CD14-positive monocyte (primary cell): ENCODE measurements around the gene BTBD9. TPM values are rescaled to one million over a fixed set of nuclear protein-coding genes. Genes with fewer than 3 reads are reported as not detected.

Source experiments
- DNase-seq, 3 donors: peaks; one replicate each; pipeline ENCODE4 v3.0.0-alpha.2; 2011 to 2022
- H2AFZ ChIP-seq: 2 replicates; pipeline ENCODE4 v1.6.0; 2012; ENCODE audit warnings: mild to moderate bottlenecking, low read depth, low read length, inconsistent platforms; ENCODE audit not compliant: insufficient read depth, poor library complexity, severe bottlenecking
- H3K27ac ChIP-seq, 2 donors: 1 replicate in 1 of 2; 2 replicates in 1 of 2; pipeline ENCODE4 v1.5.1; 2012 to 2013; ENCODE audit warnings: low read length in 2 of 2, control low read depth in 1 of 2, inconsistent platforms in 1 of 2, low read depth in 1 of 2, mild to moderate bottlenecking in 1 of 2
- H3K27me3 ChIP-seq, 2 donors: one replicate each; pipeline versions ENCODE4 v1.6.0 to v1.6.1; 2011 to 2013; ENCODE audit warnings: low read length in 2 of 2; ENCODE audit not compliant: control insufficient read depth in 2 of 2, insufficient read depth in 2 of 2
- H3K36me3 ChIP-seq, 2 donors: replicated peaks in 1 of 2; 1 replicate in 1 of 2; 2 replicates in 1 of 2; pipeline versions ENCODE4 v1.5.1 to v1.6.1; 2012 to 2013; ENCODE audit warnings: low read length in 2 of 2, control low read depth in 1 of 2, inconsistent platforms in 1 of 2, mild to moderate bottlenecking in 1 of 2; ENCODE audit not compliant: insufficient read depth in 2 of 2, control insufficient read depth in 1 of 2
- H3K4me1 ChIP-seq, 2 donors: 1 replicate in 1 of 2; 2 replicates in 1 of 2; pipeline versions ENCODE4 v1.5.1 to v1.6.1; 2012 to 2013; ENCODE audit warnings: low read length in 2 of 2, control low read depth in 1 of 2, inconsistent platforms in 1 of 2, mild to moderate bottlenecking in 1 of 2, moderate library complexity in 1 of 2; ENCODE audit not compliant: insufficient read depth in 2 of 2, control insufficient read depth in 1 of 2
- H3K4me2 ChIP-seq: replicated peaks from 2 replicates; pipeline ENCODE3; 2012; ENCODE audit warnings: low read length, moderate library complexity, mild to moderate bottlenecking; ENCODE audit not compliant: poor library complexity, severe bottlenecking; ENCODE audit errors: extremely low read depth
- H3K4me3 ChIP-seq, 3 experiments: fragments of 200-600 bp in 1 of 3; sonication (generic) in 1 of 3; replicated peaks in 1 of 3; 1 replicate in 2 of 3; 2 replicates in 1 of 3; pipeline ENCODE4 v1.5.1; 2011 to 2013; ENCODE audit warnings: low read length in 3 of 3, mild to moderate bottlenecking in 3 of 3, control low read depth in 2 of 3, low read depth in 2 of 3, inconsistent platforms in 1 of 3, moderate library complexity in 1 of 3
- H3K79me2 ChIP-seq: 2 replicates; pipeline ENCODE4 v1.6.0; 2012; ENCODE audit warnings: mild to moderate bottlenecking, control low read depth, inconsistent platforms, low read length, moderate library complexity; ENCODE audit not compliant: insufficient read depth
- H3K9ac ChIP-seq: 2 replicates; pipeline ENCODE4 v1.6.0; 2017; ENCODE audit warnings: low read length, mild to moderate bottlenecking; ENCODE audit not compliant: insufficient read depth, poor library complexity, severe bottlenecking
- H3K9me3 ChIP-seq, 2 donors: replicated peaks in 1 of 2; 1 replicate in 1 of 2; 2 replicates in 1 of 2; pipeline versions ENCODE4 v1.5.1 to v1.6.1; 2012 to 2013; ENCODE audit warnings: low read length in 2 of 2, control low read depth in 1 of 2; ENCODE audit not compliant: control insufficient read depth in 1 of 2, insufficient read depth in 1 of 2
- H4K20me1 ChIP-seq: 2 replicates; pipeline ENCODE4 v1.6.0; 2012; ENCODE audit warnings: mild to moderate bottlenecking, low read length, control low read depth, moderate library complexity; ENCODE audit not compliant: insufficient read depth
- H3K27ac Mint-ChIP-seq, 7 donors: one replicate each; pipeline ENCODE4 v1.8.0; 2020; ENCODE audit warnings: mild to moderate bottlenecking in 7 of 7, mixed read lengths in 7 of 7, moderate library complexity in 6 of 7, inconsistent platforms in 2 of 7
- H3K27me3 Mint-ChIP-seq, 3 donors: one replicate each; pipeline ENCODE4 v1.8.0; 2021 to 2022; ENCODE audit warnings: low read depth in 3 of 3, mild to moderate bottlenecking in 3 of 3, mixed read lengths in 3 of 3, moderate library complexity in 3 of 3, inconsistent platforms in 1 of 3
- H3K36me3 Mint-ChIP-seq, 2 donors: one replicate each; pipeline ENCODE4 v1.8.0; 2020; ENCODE audit warnings: mixed read lengths in 2 of 2, inconsistent platforms in 1 of 2, mild to moderate bottlenecking in 1 of 2
- H3K4me1 Mint-ChIP-seq: one replicate; pipeline ENCODE4 v1.8.0; 2020; ENCODE audit warnings: mild to moderate bottlenecking, mixed read lengths
- H3K4me3 Mint-ChIP-seq, 2 donors: one replicate each; pipeline ENCODE4 v1.8.0; 2020; ENCODE audit warnings: mild to moderate bottlenecking in 2 of 2, mixed read lengths in 2 of 2, moderate library complexity in 1 of 2
- H3K9me3 Mint-ChIP-seq, 7 donors: one replicate each; pipeline ENCODE4 v1.8.0; 2020 to 2022; ENCODE audit warnings: mixed read lengths in 7 of 7, mild to moderate bottlenecking in 6 of 7, moderate library complexity in 6 of 7, inconsistent platforms in 2 of 7
- CTCF ChIP-seq: fragments of 200-600 bp; IDR thresholded peaks from one replicate; pipeline ENCODE4 v1.8.0; 2022; ENCODE audit warnings: antibody characterized with exemption, mild to moderate bottlenecking
- WGBS: methylation state at CpG from one replicate; pipeline ENCODE4 v1.1.5; 2013; ENCODE audit warnings: missing lambda C conversion rate; ENCODE audit not compliant: insufficient coverage; 5-methylcytosine and 5-hydroxymethylcytosine counted together
- intact Hi-C, 2 donors: fragments of 100-400 bp; cut with micrococcal nuclease; formaldehyde crosslinking; loops; one replicate each; pipeline versions ENCODE4 v1.15.0 to v1.15.1; 2023
- polyA plus RNA-seq, 3 donors: library from polyadenylated mRNA; depleted of rRNA in 1 of 3; unstranded in 2 of 3; stranded (reverse) in 1 of 3; fragments of 300-500 nt in 2 of 3; fragments of >200 nt in 1 of 3; fragmentation: Illumina TruSeq in 2 of 3; gene quantifications; 1 replicate in 2 of 3; 2 replicates in 1 of 3; pipeline ENCODE4 v1.2.3, GENCODE V29; 2012 to 2021

Gene BTBD9
- polyA plus RNA-seq, 3 donors, result 5.2 to 7.5 (median 6.2) TPM

GRCh38 chr6:38306931-38307330, 332.8 kb downstream of the BTBD9 start:
- H3K36me3 ChIP-seq, result no peaks in the 10 kb centered on the region
- no peak for DNase-seq
- Mint-ChIP-seq H3K27ac (no peak overlapping the region), H3K4me1 (peaks cover 1% of the 10 kb centered on the region), H3K36me3 (no peaks in the 10 kb centered on the region), H3K9me3 (peaks cover 0 to 2% (median 0%) of the 10 kb centered on the region in 7 donors), H3K27me3 (peaks cover 0 to 2% (median 1%) of the 10 kb centered on the region in 3 donors), H3K4me3 (no peak overlapping the region)
- intact Hi-C loops, result no loop called here
- no peaks in the 10 kb centered on the region for H3K79me2 ChIP-seq
- H4K20me1 ChIP-seq, result no peaks in the 10 kb centered on the region
- H3K4me2 ChIP-seq, result no peak overlapping the region
- H2AFZ ChIP-seq, result no peak overlapping the region
- H3K4me1 ChIP-seq, result no peaks in the 10 kb centered on the region
- H3K9ac ChIP-seq, result no peak overlapping the region
- no peaks in the 10 kb centered on the region for H3K27me3 ChIP-seq
- no peak overlapping the region for H3K4me3 ChIP-seq
- H3K27ac ChIP-seq, result no peak overlapping the region
- TF ChIP-seq CTCF, result no peak
- H3K9me3 ChIP-seq, result no peaks in the 10 kb centered on the region

GRCh38 chr6:38305995-38306681, 333.6 kb downstream of the BTBD9 start:
- no peak for TF ChIP-seq CTCF
- Mint-ChIP-seq H3K27ac (no peak overlapping the region), H3K9me3 (peaks cover 0 to 5% (median 0%) of the 10 kb centered on the region in 7 donors), H3K4me3 (no peak overlapping the region), H3K36me3 (no peaks in the 10 kb centered on the region), H3K27me3 (peaks cover 0 to 2% (median 1%) of the 10 kb centered on the region in 3 donors), H3K4me1 (peaks cover 1% of the 10 kb centered on the region)
- intact Hi-C loops, result no loop called here
- Histone ChIP-seq H3K9ac (no peak overlapping the region), H3K4me2 (no peak overlapping the region), H3K9me3 (no peaks in the 10 kb centered on the region), H3K4me1 (no peaks in the 10 kb centered on the region), H2AFZ (no peak overlapping the region), H3K27me3 (no peaks in the 10 kb centered on the region), H3K27ac (no peak overlapping the region), H3K79me2 (no peaks in the 10 kb centered on the region), H4K20me1 (no peaks in the 10 kb centered on the region), H3K4me3 (no peak overlapping the region), H3K36me3 (no peaks in the 10 kb centered on the region)
- no peak for DNase-seq
- WGBS, result 87% methylated on average over 3 of the region's 4 CpGs
